ENCODE results near the gene ELMO2.

Gene ELMO2

GRCh38 chr20:46349035-46349741, 57.2 kb downstream of the ELMO2 start:
- peaks cover 5% of the 10 kb centered on the region for H3K27me3 ChIP-seq (ENCODE audit: low read depth)
- in situ Hi-C loops (cut with MboI; ENCODE audit: low sequenced_read_pairs): loop anchor here (25.0 kb wide), 1 partner anchor 212 kb away; no protein-coding TSS in a partner anchor
- peaks cover 2% of the 10 kb centered on the region; the same call in 1 of the 2 replicates for H3K4me1 ChIP-seq
- DNase-seq (ENCODE audit: low spot score in 2 of 2): peak in 1 of 2 experiments; percentile 73
- 0 out of 2 replicates have a peak, but pooled peaks cover 4% of the 10 kb centered on the region for H3K36me3 ChIP-seq (replicated peaks)
- H3K4me3 ChIP-seq: no peak overlapping the region
- no peaks in the 10 kb centered on the region for H3K9me3 ChIP-seq

- in situ Hi-C loops (cut with MboI; ENCODE audit: low sequenced_read_pairs): loop anchor here (25.0 kb wide), 1 partner anchor 211 kb away; no protein-coding TSS in a partner anchor
- Histone ChIP-seq H3K9me3 (no peaks in the 10 kb centered on the region), H3K36me3 (replicated peaks) (0 out of 2 replicates have a peak, but pooled peaks cover 4% of the 10 kb centered on the region), H3K4me1 (peaks cover 2% of the 10 kb centered on the region; the same call in 1 of the 2 replicates), H3K4me3 (no peak overlapping the region), H3K27me3 (ENCODE audit: low read depth) (peaks cover 14% of the 10 kb centered on the region)
- DNase-seq (ENCODE audit: low spot score in 2 of 2): no peak
Observed at GRCh38 chr20:46347841-46348803, 58.3 kb downstream of the ELMO2 start.

GRCh38 chr20:46346770-46347169, 59.6 kb downstream of the ELMO2 start:
- in situ Hi-C loops (cut with MboI; ENCODE audit: low sequenced_read_pairs): loop anchor here (25.0 kb wide), 1 partner anchor 209 kb away; no protein-coding TSS in a partner anchor
- peaks cover 2% of the 10 kb centered on the region; the same call in 1 of the 2 replicates for H3K4me1 ChIP-seq
- no peaks in the 10 kb centered on the region for H3K9me3 ChIP-seq
- H3K36me3 ChIP-seq (replicated peaks): 0 out of 2 replicates have a peak, but pooled peaks cover 4% of the 10 kb centered on the region
- H3K4me3 ChIP-seq: no peak overlapping the region
- H3K27me3 ChIP-seq (ENCODE audit: low read depth): peaks cover 28% of the 10 kb centered on the region
- no peak for DNase-seq (ENCODE audit: low spot score in 2 of 2)

- Histone ChIP-seq H3K36me3 (replicated peaks) (no peaks in the 10 kb centered on the region), H3K4me3 (no peak overlapping the region), H3K9me3 (no peaks in the 10 kb centered on the region), H3K4me1 (no peaks in the 10 kb centered on the region), H3K27me3 (ENCODE audit: low read depth) (peaks cover 45% of the 10 kb centered on the region)
- in situ Hi-C loops (cut with MboI; ENCODE audit: low sequenced_read_pairs): loop anchor here (25.0 kb wide), 1 partner anchor 207 kb away; no protein-coding TSS in a partner anchor
- no peak for DNase-seq (ENCODE audit: low spot score in 2 of 2)
Observed at GRCh38 chr20:46344488-46345162, 61.8 kb downstream of the ELMO2 start.

- H3K4me3 ChIP-seq: no peak overlapping the region
- H3K36me3 ChIP-seq (replicated peaks): no peaks in the 10 kb centered on the region
- H3K4me1 ChIP-seq: no peaks in the 10 kb centered on the region
- no peak for DNase-seq (ENCODE audit: low spot score in 2 of 2)
- peaks cover 51% of the 10 kb centered on the region for H3K27me3 ChIP-seq (ENCODE audit: low read depth)
- in situ Hi-C loops (cut with MboI; ENCODE audit: low sequenced_read_pairs): loop anchor here (25.0 kb wide), 1 partner anchor 207 kb away; no protein-coding TSS in a partner anchor
- no peaks in the 10 kb centered on the region for H3K9me3 ChIP-seq
Observed at GRCh38 chr20:46343975-46344357, 62.4 kb downstream of the ELMO2 start.

GRCh38 chr20:46343348-46343974, 63.0 kb downstream of the ELMO2 start:
- Histone ChIP-seq H3K27me3 (ENCODE audit: low read depth) (peaks cover 56% of the 10 kb centered on the region), H3K36me3 (replicated peaks) (no peaks in the 10 kb centered on the region), H3K4me3 (no peak overlapping the region), H3K9me3 (no peaks in the 10 kb centered on the region), H3K4me1 (no peaks in the 10 kb centered on the region)
- no peak for DNase-seq (ENCODE audit: low spot score in 2 of 2)
- in situ Hi-C loops (cut with MboI; ENCODE audit: low sequenced_read_pairs): loop anchor here (25.0 kb wide), 1 partner anchor 206 kb away; no protein-coding TSS in a partner anchor

- peaks cover 61% of the 10 kb centered on the region for H3K27me3 ChIP-seq (ENCODE audit: low read depth)
- H3K4me1 ChIP-seq: no peaks in the 10 kb centered on the region
- in situ Hi-C loops (cut with MboI; ENCODE audit: low sequenced_read_pairs): loop anchor here (25.0 kb wide), 1 partner anchor 205 kb away; no protein-coding TSS in a partner anchor
- no peak for DNase-seq (ENCODE audit: low spot score in 2 of 2)
- no peaks in the 10 kb centered on the region for H3K9me3 ChIP-seq
- H3K36me3 ChIP-seq (replicated peaks): no peaks in the 10 kb centered on the region
- no peak overlapping the region for H3K4me3 ChIP-seq
Observed at GRCh38 chr20:46342451-46343347, 63.7 kb downstream of the ELMO2 start.

GRCh38 chr20:46342010-46342378, 64.4 kb downstream of the ELMO2 start:
- peaks cover 62% of the 10 kb centered on the region for H3K27me3 ChIP-seq (ENCODE audit: low read depth)
- H3K4me1 ChIP-seq: no peaks in the 10 kb centered on the region
- no peaks in the 10 kb centered on the region for H3K9me3 ChIP-seq
- H3K4me3 ChIP-seq: no peak overlapping the region
- in situ Hi-C loops (cut with MboI; ENCODE audit: low sequenced_read_pairs): loop anchor here (25.0 kb wide), 1 partner anchor 205 kb away; no protein-coding TSS in a partner anchor
- H3K36me3 ChIP-seq (replicated peaks): no peaks in the 10 kb centered on the region
- DNase-seq (ENCODE audit: low spot score in 2 of 2): no peak

- Histone ChIP-seq H3K36me3 (replicated peaks) (no peaks in the 10 kb centered on the region), H3K27me3 (ENCODE audit: low read depth) (peaks cover 62% of the 10 kb centered on the region), H3K4me1 (no peaks in the 10 kb centered on the region), H3K9me3 (no peaks in the 10 kb centered on the region), H3K4me3 (no peak overlapping the region)
- in situ Hi-C loops (cut with MboI; ENCODE audit: low sequenced_read_pairs): loop anchor here (25.0 kb wide), 1 partner anchor 204 kb away; no protein-coding TSS in a partner anchor
- DNase-seq (ENCODE audit: low spot score in 2 of 2): no peak
Observed at GRCh38 chr20:46341074-46342009, 65.1 kb downstream of the ELMO2 start.

- in situ Hi-C loops (cut with MboI; ENCODE audit: low sequenced_read_pairs): loop anchor here (25.0 kb wide), 1 partner anchor 202 kb away; no protein-coding TSS in a partner anchor
- Histone ChIP-seq H3K27me3 (ENCODE audit: low read depth) (peaks cover 56% of the 10 kb centered on the region), H3K9me3 (no peaks in the 10 kb centered on the region), H3K36me3 (replicated peaks) (no peaks in the 10 kb centered on the region), H3K4me3 (no peak overlapping the region), H3K4me1 (no peaks in the 10 kb centered on the region)
- no peak for DNase-seq (ENCODE audit: low spot score in 2 of 2)
Observed at GRCh38 chr20:46339037-46339436, 67.4 kb downstream of the ELMO2 start.

- Histone ChIP-seq H3K9me3 (no peaks in the 10 kb centered on the region), H3K4me3 (no peak overlapping the region), H3K27me3 (ENCODE audit: low read depth) (peaks cover 34% of the 10 kb centered on the region), H3K4me1 (no peaks in the 10 kb centered on the region), H3K36me3 (replicated peaks) (no peaks in the 10 kb centered on the region)
- no peak for DNase-seq (ENCODE audit: low spot score in 2 of 2)
- in situ Hi-C loops (cut with MboI; ENCODE audit: low sequenced_read_pairs): loop anchor here (25.0 kb wide), 1 partner anchor 199 kb away; no protein-coding TSS in a partner anchor
Observed at GRCh38 chr20:46336735-46337134, 69.7 kb downstream of the ELMO2 start.

Data from HAP-1 (cell line).